Esophagus (tissue), 2 donors: ENCODE results near the gene PCDH1. TPM values are rescaled to one million over a fixed set of nuclear protein-coding genes. Genes with fewer than 3 reads are reported as not detected.

Source experiments
- H3K27ac ChIP-seq, 2 donors: one replicate each; pipeline ENCODE4 v1.5.1; 2013; ENCODE audit warnings: low read depth in 2 of 2, mild to moderate bottlenecking in 2 of 2, inconsistent platforms in 1 of 2, low read length in 1 of 2, moderate library complexity in 1 of 2
- H3K27me3 ChIP-seq, 2 donors: one replicate each; pipeline ENCODE4 v1.6.1; 2013; ENCODE audit warnings: low read length in 2 of 2, control low read depth in 1 of 2, mild to moderate bottlenecking in 1 of 2; ENCODE audit not compliant: insufficient read depth in 2 of 2, control insufficient read depth in 1 of 2
- H3K36me3 ChIP-seq, 2 donors: one replicate each; pipeline ENCODE4 v1.6.1; 2013; ENCODE audit warnings: low read length in 1 of 2; ENCODE audit not compliant: control insufficient read depth in 2 of 2, insufficient read depth in 2 of 2
- H3K4me1 ChIP-seq, 2 donors: one replicate each; pipeline ENCODE4 v1.6.1; 2013; ENCODE audit warnings: low read length in 1 of 2; ENCODE audit not compliant: control insufficient read depth in 2 of 2, insufficient read depth in 2 of 2
- H3K4me3 ChIP-seq, 2 donors: one replicate each; pipeline ENCODE4 v1.5.1; 2013; ENCODE audit warnings: low read length in 2 of 2, mild to moderate bottlenecking in 2 of 2, low read depth in 1 of 2, moderate library complexity in 1 of 2
- H3K9me3 ChIP-seq, 2 donors: one replicate each; pipeline ENCODE4 v1.6.1; 2013; ENCODE audit warnings: mild to moderate bottlenecking in 2 of 2, low read depth in 1 of 2, low read length in 1 of 2, moderate library complexity in 1 of 2; ENCODE audit not compliant: control insufficient read depth in 2 of 2, insufficient read depth in 1 of 2
- WGBS, 2 donors: extraction: QIAGEN DNeasy Blood & Tissue Kit; methylation state at CpG; one replicate each; pipeline ENCODE4 v1.1.7; 2013; 5-methylcytosine and 5-hydroxymethylcytosine counted together
- polyA plus RNA-seq, 2 donors: library from polyadenylated mRNA; stranded (reverse); fragments of 200-250 nt; gene quantifications; one replicate each; pipeline ENCODE4 v1.2.3, GENCODE V29; 2013
- donor health status: healthy with polysubstance abuse.
- donor health status: Bipolar disorder and iron deficiency.

PCDH1 gene
- polyA plus RNA-seq, 2 donors, result 36.4 to 42.6 TPM

DNA sequence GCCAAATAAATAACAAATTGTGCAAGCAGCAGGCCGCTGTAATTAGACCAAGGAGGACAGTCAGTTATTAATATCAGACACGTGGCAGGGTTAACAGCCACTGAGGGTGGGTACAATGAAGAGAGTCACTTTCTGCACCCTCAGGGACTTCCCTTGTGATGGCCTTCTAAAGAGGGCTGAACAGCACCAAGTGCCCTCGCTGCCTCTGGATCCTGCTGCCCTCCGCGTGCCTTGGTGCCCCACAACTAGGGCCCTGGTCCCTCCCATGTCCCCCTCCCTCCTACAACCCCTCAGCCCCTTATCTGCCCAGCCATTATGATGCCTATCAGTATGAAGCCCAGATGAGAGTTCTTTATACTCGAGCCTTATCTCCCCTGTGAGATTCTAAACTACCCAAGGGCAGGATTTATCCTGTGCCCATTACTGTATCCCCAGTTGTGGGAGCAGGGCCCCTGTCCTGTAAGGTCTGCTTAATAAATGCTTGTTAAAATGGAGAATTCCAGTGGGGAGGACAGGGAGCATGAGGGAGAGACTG lies 37.3 kb downstream of the PCDH1 start:
- Histone ChIP-seq H3K27me3 (no peaks in the 10 kb centered on the region), H3K4me1 (peaks cover 9 to 28% of the 10 kb centered on the region in 2 donors), H3K4me3 (no peak overlapping the region), H3K9me3 (no peaks in the 10 kb centered on the region), H3K27ac (no peak overlapping the region), H3K36me3 (no peaks in the 10 kb centered on the region)
- 70 to 74% methylated on average over 6 of the region's 6 CpGs for WGBS, 2 donors

DNA sequence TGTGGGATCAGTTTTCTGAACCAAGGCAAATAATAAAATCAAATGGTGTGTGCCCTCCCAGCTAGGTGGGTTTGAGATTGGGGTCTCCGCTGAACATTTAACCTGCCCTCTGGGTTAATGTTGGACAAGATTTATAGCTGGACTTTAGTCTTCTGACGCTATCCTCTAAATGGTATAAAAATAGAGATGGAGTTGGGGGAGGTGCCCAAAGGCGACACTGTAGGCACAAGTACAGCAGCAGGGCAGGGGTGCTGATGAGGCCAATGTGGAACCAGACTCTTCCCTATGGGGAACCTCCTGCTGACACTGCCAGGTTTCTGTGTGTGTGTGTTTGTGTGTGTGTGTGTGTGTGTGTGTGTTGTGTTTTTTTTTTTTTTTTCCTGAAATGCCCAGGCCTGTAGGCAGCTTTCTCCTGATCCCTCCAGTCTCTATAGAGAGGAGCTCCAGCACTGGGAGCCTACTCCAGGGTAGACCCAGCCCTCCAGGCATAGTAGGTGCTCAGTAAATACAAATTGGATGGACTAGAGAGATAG lies 37.9 kb downstream of the PCDH1 start:
- no peak overlapping the region for H3K27ac ChIP-seq
- peaks cover 9 to 28% of the 10 kb centered on the region in 2 donors for H3K4me1 ChIP-seq
- no peaks in the 10 kb centered on the region for H3K36me3 ChIP-seq
- WGBS, 2 donors, result 77 to 79% methylated on average over 3 of the region's 3 CpGs
- H3K9me3 ChIP-seq, result no peaks in the 10 kb centered on the region
- no peaks in the 10 kb centered on the region for H3K27me3 ChIP-seq
- no peak overlapping the region for H3K4me3 ChIP-seq

DNA sequence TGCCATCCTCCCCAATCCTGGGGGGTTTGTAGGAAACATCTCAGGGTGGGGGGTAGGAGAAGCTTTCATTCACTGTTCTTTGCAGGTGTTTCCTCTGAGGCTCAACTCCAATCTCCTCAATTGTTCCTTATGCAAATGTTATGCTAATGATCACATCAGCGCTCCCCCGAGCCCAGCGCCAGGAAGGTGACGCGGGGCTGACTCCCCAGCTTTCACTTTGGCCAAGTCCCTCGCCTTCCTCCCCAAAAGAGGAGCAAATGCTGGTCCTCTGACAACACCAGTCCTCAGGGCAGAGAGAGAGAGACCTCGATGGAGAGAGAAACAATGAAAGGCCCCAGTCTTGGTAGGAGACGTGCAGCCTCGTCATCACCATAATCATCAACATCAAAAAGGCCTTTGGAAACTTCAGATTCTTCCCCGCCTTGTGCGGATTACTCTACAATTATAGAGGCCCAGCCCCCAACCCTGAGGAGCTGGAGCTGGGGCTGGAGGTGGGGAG lies 39.1 kb downstream of the PCDH1 start:
- Histone ChIP-seq H3K4me3 (no peak overlapping the region), H3K27ac (no peak overlapping the region), H3K27me3 (no peaks in the 10 kb centered on the region), H3K9me3 (no peaks in the 10 kb centered on the region), H3K4me1 (peaks cover 9 to 27% of the 10 kb centered on the region in 2 donors), H3K36me3 (no peaks in the 10 kb centered on the region)
- whole genome bisulfite sequencing, 2 donors, result 49 to 57% methylated on average over 11 of the region's 11 CpGs

DNA sequence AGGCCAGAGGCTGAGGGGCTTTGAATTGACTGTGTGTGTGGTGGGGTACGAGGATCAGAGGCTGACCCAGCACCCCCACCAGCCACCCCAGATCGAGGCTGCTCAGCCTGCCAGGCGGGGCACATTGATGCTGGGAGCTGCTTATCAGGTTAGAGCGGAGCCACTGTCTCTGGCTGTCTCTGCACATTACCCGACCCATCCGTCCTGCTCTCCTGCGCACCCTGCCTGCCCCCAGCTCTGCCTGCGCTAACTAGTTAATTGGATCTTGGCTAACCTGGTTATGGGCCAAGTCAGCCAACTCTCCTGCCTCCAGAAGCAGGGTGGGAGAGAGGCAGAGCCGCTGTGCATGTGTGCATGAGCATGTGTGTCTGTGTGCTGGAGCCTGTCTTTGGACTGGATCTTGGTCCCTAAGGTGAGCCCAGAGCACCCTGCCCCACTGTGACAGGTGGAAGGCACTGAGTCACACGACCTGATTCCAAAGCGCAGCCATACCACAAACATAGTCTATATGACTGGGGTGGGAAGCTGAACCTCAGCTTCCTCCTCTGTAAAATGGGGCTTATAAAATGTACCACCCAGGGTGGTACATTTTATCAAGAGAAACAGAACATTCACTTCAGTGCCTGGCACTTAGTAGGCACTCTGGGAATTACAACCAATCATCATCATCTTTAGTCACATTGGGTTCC lies 39.7 kb downstream of the PCDH1 start:
- Histone ChIP-seq H3K4me1 (peaks cover 6 to 24% of the 10 kb centered on the region in 2 donors), H3K9me3 (no peaks in the 10 kb centered on the region), H3K27ac (no peak overlapping the region), H3K27me3 (no peaks in the 10 kb centered on the region), H3K4me3 (no peak overlapping the region), H3K36me3 (no peaks in the 10 kb centered on the region)
- WGBS, 2 donors, result 52 to 60% methylated on average over 11 of the region's 11 CpGs

DNA sequence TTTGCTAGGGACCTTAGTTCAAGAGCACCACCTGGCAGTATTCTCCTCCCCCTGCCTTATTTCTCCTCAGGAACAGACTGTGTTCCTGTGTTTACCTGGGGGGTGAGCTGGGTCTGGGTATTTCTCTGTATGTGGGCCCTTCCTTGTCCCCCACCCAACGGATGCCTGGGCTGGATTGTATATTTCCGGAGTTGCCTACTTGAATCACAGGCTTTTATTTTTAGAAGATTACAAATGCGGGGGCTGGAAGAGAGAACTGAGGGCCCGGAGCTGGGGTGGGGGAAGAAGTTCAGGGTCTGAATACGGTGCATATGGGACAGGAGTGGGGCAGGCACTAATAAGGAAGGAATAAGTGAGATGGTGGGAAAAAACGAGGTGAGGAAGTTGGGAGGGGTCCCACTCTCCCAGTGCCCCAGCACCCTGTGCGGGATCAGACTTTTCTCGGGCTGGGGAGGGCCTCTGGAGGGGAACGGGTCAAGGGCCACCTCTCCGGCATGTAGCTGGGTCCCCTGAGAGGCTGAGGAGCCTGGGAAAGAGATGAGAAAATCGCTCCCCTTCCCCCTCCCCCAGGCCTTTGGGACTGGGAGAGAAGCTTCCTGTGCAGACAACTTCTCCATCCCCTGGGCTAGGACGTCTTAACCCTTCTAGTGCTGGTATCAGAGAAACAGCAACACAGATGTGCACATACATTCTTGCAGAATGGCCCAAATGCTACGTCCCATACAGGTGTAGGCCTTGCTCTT lies 42.1 kb downstream of the PCDH1 start:
- Histone ChIP-seq H3K9me3 (no peaks in the 10 kb centered on the region), H3K27ac (peak overlapping the region in 1 of 2 donors; percentile 35), H3K4me1 (peaks cover 0 to 6% of the 10 kb centered on the region in 2 donors), H3K27me3 (no peaks in the 10 kb centered on the region), H3K4me3 (no peak overlapping the region), H3K36me3 (no peaks in the 10 kb centered on the region)
- 38 to 44% methylated on average over 11 to 13 of the region's 13 CpGs for WGBS, 2 donors

DNA sequence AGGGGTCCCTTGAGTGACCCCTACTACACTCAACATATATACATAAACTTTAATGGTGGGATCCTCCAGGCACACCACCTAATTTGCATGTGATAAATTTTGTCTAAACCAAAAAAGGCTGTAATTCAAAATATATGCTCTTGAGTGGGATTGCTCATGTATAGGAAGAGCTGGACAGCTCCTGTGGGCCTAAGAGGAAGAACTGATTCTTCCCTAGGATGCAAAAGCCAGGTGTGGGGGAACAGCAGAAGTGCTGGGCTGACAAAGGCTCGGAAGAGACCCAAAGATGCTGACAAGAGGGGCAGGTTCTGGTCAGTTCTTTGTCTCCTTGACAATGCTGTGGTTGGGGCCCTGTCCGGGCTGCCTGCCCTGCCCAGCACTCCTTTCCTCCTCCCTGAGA lies 43.9 kb downstream of the PCDH1 start:
- Histone ChIP-seq H3K27ac (no peak overlapping the region), H3K4me1 (peaks cover 0 to 6% of the 10 kb centered on the region in 2 donors)
- WGBS, 2 donors, result 0 to 65% methylated on average over 2 of the region's 2 CpGs

DNA sequence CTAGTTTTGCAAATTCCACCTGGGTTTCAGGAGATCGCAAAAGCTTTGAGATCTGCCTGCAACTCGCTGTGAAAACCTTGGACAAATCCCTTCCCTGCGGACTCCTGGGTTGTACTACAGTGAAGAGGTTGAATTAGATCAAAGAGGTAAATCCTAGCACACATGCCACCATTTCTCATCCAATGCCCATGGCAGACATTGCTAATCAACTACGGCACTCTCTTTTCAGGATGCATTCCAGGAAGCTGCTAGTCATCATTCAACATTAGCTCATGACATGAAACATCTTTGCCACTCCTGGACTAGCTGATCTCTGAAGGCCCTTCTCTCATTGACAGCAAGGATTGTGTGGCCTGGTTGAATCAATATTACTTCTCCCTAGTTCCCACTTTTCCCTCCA lies 46.1 kb downstream of the PCDH1 start:
- Histone ChIP-seq H3K27ac (no peak overlapping the region), H3K36me3 (no peaks in the 10 kb centered on the region), H3K4me1 (peaks cover 0 to 3% of the 10 kb centered on the region in 2 donors), H3K4me3 (no peak overlapping the region), H3K27me3 (no peaks in the 10 kb centered on the region), H3K9me3 (no peaks in the 10 kb centered on the region)
- 89 to 93% methylated on average over 4 of the region's 4 CpGs for WGBS, 2 donors

More for the DNA sequence above, 43.9 kb downstream of the PCDH1 start:
- no peak overlapping the region for H3K4me3 ChIP-seq
- no peaks in the 10 kb centered on the region for H3K9me3 ChIP-seq
- H3K27me3 ChIP-seq, result no peaks in the 10 kb centered on the region
- no peaks in the 10 kb centered on the region for H3K36me3 ChIP-seq

DNA sequence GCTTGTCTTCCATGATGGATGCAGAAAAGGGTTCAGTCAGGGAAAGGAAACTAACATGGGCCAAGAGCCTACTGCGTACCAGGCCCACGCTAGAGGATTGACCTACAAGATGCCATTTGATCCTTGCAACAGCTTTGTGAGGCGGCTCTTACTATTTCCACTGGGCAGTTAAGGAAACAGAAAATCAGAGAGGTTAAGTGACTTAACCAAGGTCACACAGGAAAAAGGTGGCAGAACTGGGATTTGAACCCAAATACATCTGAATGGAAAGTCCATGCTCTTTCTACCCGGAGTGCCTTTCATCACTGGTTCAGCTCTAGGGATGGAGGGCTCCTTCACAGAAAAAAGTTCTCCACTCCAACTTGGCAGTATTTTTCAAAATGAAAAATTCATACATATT lies 50.0 kb downstream of the PCDH1 start:
- Histone ChIP-seq H3K4me1 (peaks cover 0 to 2% of the 10 kb centered on the region in 2 donors), H3K36me3 (no peaks in the 10 kb centered on the region), H3K4me3 (no peak overlapping the region), H3K27me3 (peaks cover 0 to 3% of the 10 kb centered on the region in 2 donors), H3K9me3 (no peaks in the 10 kb centered on the region), H3K27ac (no peak overlapping the region)
- 71 to 72% methylated on average over 4 of the region's 4 CpGs for WGBS, 2 donors

DNA sequence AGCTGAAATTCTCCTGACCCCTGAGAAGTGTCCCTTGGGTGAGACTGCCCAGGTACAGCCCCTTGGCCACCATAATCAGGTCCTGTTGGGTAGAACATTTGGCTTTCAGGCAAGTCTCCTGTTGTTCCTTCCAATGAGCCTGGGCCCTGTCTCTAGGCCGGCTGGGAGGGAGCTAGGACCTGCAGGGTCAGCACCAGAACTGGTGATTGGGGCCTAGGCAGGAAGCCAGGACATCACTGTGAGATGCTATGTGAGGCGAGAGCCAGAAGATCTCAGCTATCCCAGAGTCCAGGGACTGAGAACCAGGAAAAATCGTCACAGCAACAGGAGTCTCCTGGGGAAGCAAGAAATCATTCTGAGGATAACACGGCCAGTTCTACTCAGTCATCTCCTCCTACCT lies 51.5 kb downstream of the PCDH1 start:
- Histone ChIP-seq H3K27me3 (peaks cover 0 to 3% of the 10 kb centered on the region in 2 donors), H3K27ac (no peak overlapping the region), H3K4me1 (peaks cover 0 to 2% of the 10 kb centered on the region in 2 donors), H3K36me3 (no peaks in the 10 kb centered on the region), H3K4me3 (no peak overlapping the region), H3K9me3 (no peaks in the 10 kb centered on the region)
- 79 to 80% methylated on average over 4 of the region's 4 CpGs for WGBS, 2 donors
